Mammary epithelial cell (primary cell): ENCODE results near the gene RNF11.

ENCODE experiments used
- EZH2 ChIP-seq: IDR thresholded peaks from 2 replicates; pipeline ENCODE4 v1.6.1; 2012; ENCODE audit warnings: low read length, inconsistent platforms, borderline replicate concordance
- TF ChIP-seq, protein P1 (sequence below), 2 donors: IDR thresholded peaks in 1 of 2; conservative IDR thresholded peaks in 1 of 2; 2 replicates each; pipeline ENCODE4 v1.5.1; 2011 to 2012; ENCODE audit warnings: inconsistent platforms in 2 of 2, low read length in 2 of 2, mild to moderate bottlenecking in 2 of 2, control low read depth in 1 of 2, low read depth in 1 of 2; ENCODE audit not compliant: insufficient read depth in 1 of 2; ENCODE audit errors: extremely low read depth in 1 of 2

GRCh38 chr1:51253691-51254090 is 17.6 kb downstream of the RNF11 start:
- TF ChIP-seq, protein P1, sequence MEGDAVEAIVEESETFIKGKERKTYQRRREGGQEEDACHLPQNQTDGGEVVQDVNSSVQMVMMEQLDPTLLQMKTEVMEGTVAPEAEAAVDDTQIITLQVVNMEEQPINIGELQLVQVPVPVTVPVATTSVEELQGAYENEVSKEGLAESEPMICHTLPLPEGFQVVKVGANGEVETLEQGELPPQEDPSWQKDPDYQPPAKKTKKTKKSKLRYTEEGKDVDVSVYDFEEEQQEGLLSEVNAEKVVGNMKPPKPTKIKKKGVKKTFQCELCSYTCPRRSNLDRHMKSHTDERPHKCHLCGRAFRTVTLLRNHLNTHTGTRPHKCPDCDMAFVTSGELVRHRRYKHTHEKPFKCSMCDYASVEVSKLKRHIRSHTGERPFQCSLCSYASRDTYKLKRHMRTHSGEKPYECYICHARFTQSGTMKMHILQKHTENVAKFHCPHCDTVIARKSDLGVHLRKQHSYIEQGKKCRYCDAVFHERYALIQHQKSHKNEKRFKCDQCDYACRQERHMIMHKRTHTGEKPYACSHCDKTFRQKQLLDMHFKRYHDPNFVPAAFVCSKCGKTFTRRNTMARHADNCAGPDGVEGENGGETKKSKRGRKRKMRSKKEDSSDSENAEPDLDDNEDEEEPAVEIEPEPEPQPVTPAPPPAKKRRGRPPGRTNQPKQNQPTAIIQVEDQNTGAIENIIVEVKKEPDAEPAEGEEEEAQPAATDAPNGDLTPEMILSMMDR (conservative IDR thresholded peaks at IDR 0.05 in 1 of 2, IDR thresholded peaks at IDR 0.05 in 1 of 2; ENCODE audit: extremely low read depth in 1 of 2, insufficient read depth in 1 of 2, low read depth in 1 of 2, low read length in 2 of 2) = no peak
- TF ChIP-seq EZH2 = no peak
